Upper lobe of right lung (tissue), 1 donor: ENCODE results near the gene TMEM18. TPM values are rescaled to one million over a fixed set of nuclear protein-coding genes. Genes with fewer than 3 reads are reported as not detected.

Experiments used
- ATAC-seq: fragments of 200-7000 bp; cut with Tn5 transposase; one replicate; pipeline ENCODE4 v1.9.1; 2020; ENCODE audit warnings: mild to moderate bottlenecking, moderate library complexity
- DNase-seq: peaks from one replicate; pipeline ENCODE4 v3.0.0-alpha.2; 2020
- H3K27ac ChIP-seq: fragments of 200-600 bp; one replicate; pipeline ENCODE4 v1.8.0; 2022
- H3K27me3 ChIP-seq: fragments of 200-600 bp; one replicate; pipeline ENCODE4 v1.8.0; 2022; ENCODE audit warnings: mild to moderate bottlenecking
- H3K36me3 ChIP-seq: fragments of 200-600 bp; one replicate; pipeline ENCODE4 v1.8.0; 2022
- H3K4me1 ChIP-seq: fragments of 200-600 bp; one replicate; pipeline ENCODE4 v1.8.0; 2022
- H3K4me3 ChIP-seq: fragments of 200-600 bp; one replicate; pipeline ENCODE4 v1.8.0; 2022; ENCODE audit warnings: mild to moderate bottlenecking
- H3K9me3 ChIP-seq: fragments of 200-600 bp; one replicate; pipeline ENCODE4 v1.8.0; 2022
- CTCF ChIP-seq: fragments of 200-600 bp; IDR thresholded peaks from one replicate; pipeline ENCODE4 v1.8.0; 2022; ENCODE audit warnings: antibody characterized with exemption
- intact Hi-C: fragments of 100-400 bp; cut with DNase I; formaldehyde crosslinking; loops from one replicate; pipeline ENCODE4 v1.11.0; 2022
- total RNA-seq: library from RNA; stranded (reverse); fragmentation: NEBNext Ultra II Directional; extraction: Animal tissue kit (Norgen Biotek cat#: 25700); gene quantifications from one replicate; pipeline ENCODE4 v1.2.1, GENCODE V29; 2021
- donor health status: DM: no; HTN: yes; CAD: no; lungs with severe emphysema.

The TMEM18 gene
- total RNA-seq, 1 donor from 2014 or later: 21.3 TPM

GRCh38 chr2:675051-675450 is 2.2 kb downstream of the TMEM18 start:
- no peaks in the 10 kb centered on the region for H3K9me3 ChIP-seq
- DNase-seq (no peak), ATAC-seq (no peak)
- H3K4me3 ChIP-seq: no peak overlapping the region
- H3K36me3 ChIP-seq: peaks cover 25% of the 10 kb centered on the region
- no peaks in the 10 kb centered on the region for H3K27me3 ChIP-seq
- TF ChIP-seq CTCF: no peak
- intact Hi-C loops: no loop called here
- H3K27ac ChIP-seq: no peak overlapping the region
- H3K4me1 ChIP-seq: peaks cover 11% of the 10 kb centered on the region

GRCh38 chr2:674321-674985 is 2.8 kb downstream of the TMEM18 start:
- Histone ChIP-seq H3K27me3 (no peaks in the 10 kb centered on the region), H3K36me3 (peaks cover 31% of the 10 kb centered on the region)
- intact Hi-C loops: no loop called here

GRCh38 chr2:673615-674320 is 3.4 kb downstream of the TMEM18 start:
- Histone ChIP-seq H3K9me3 (no peaks in the 10 kb centered on the region), H3K27ac (no peak overlapping the region), H3K36me3 (peaks cover 38% of the 10 kb centered on the region), H3K27me3 (no peaks in the 10 kb centered on the region), H3K4me1 (peaks cover 11% of the 10 kb centered on the region), H3K4me3 (no peak overlapping the region)
- no peak for ATAC-seq
- DNase-seq: no peak
- intact Hi-C loops: no loop called here
- TF ChIP-seq CTCF: no peak

More at GRCh38 chr2:674321-674985, 2.8 kb downstream of the TMEM18 start:
- Histone ChIP-seq H3K4me1 (peaks cover 11% of the 10 kb centered on the region), H3K4me3 (no peak overlapping the region), H3K27ac (no peak overlapping the region), H3K9me3 (no peaks in the 10 kb centered on the region)
- no peak for ATAC-seq
- TF ChIP-seq CTCF: no peak
- no peak for DNase-seq

- peaks cover 9% of the 10 kb centered on the region for H3K4me1 ChIP-seq
- no peak for TF ChIP-seq CTCF
- intact Hi-C loops: no loop called here
- no peak overlapping the region for H3K4me3 ChIP-seq
- no peaks in the 10 kb centered on the region for H3K27me3 ChIP-seq
- ATAC-seq (no peak), DNase-seq (no peak)
- no peak overlapping the region for H3K27ac ChIP-seq
- H3K9me3 ChIP-seq: no peaks in the 10 kb centered on the region
- peaks cover 46% of the 10 kb centered on the region for H3K36me3 ChIP-seq
These were observed 4.2 kb downstream of the TMEM18 start for GRCh38 chr2:673016-673415.

GRCh38 chr2:672606-672905 is 4.7 kb downstream of the TMEM18 start:
- intact Hi-C loops: no loop called here
- H3K36me3 ChIP-seq: peaks cover 50% of the 10 kb centered on the region

More at GRCh38 chr2:672606-672905, 4.7 kb downstream of the TMEM18 start:
- no peak for TF ChIP-seq CTCF
- no peaks in the 10 kb centered on the region for H3K27me3 ChIP-seq
- H3K27ac ChIP-seq: no peak overlapping the region
- H3K9me3 ChIP-seq: no peaks in the 10 kb centered on the region
- peaks cover 7% of the 10 kb centered on the region for H3K4me1 ChIP-seq
- DNase-seq (no peak), ATAC-seq (no peak)
- no peak overlapping the region for H3K4me3 ChIP-seq
